ENCODE results near the gene CCDC85B.
"Not testable (repeated sequence)": the region's sequence is repeated elsewhere in the genome, so short reads cannot be mapped to it uniquely, and the experiment has no call there.

CCDC85B gene

DNA sequence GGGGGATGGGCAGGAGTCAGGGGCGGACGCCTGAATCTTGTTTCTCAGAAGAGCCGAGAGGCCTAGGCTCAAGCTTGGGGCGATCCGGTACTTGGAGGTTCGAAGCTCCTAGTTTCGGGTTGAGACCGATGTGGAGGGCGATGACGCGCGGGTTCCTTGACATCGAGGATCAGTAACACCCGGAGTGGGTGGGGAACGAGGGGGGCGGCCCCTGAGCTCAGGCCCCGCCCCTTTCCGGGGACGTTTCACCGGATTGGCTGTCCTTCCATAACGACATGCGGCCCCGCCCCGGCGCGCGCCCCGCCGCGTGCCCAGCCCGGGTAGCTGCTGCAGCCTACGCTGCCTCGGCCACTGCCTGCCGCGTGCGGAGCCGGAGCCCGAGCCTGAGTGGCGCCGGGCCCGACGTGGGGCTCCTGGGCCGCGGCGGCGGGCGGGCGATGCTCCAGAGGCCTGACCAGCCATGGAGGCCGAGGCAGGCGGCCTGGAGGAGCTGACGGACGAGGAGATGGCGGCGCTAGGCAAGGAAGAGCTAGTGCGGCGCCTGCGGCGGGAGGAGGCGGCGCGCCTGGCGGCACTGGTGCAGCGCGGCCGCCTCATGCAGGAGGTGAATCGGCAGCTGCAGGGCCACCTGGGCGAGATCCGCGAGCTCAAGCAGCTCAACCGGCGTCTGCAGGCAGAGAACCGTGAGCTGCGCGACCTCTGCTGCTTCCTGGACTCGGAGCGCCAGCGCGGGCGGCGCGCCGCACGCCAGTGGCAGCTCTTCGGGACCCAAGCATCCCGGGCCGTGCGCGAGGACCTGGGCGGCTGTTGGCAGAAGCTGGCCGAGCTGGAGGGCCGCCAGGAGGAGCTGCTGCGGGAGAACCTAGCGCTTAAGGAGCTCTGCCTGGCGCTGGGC is at the start of gene CCDC85B:
Gene CCDC85B, plus strand, starts transcription at position 350 of the 895 bp plus-strand sequence. Its CDS starts 111 bp downstream, at position 461.
- DNase-seq, result peak; percentile 95

DNA sequence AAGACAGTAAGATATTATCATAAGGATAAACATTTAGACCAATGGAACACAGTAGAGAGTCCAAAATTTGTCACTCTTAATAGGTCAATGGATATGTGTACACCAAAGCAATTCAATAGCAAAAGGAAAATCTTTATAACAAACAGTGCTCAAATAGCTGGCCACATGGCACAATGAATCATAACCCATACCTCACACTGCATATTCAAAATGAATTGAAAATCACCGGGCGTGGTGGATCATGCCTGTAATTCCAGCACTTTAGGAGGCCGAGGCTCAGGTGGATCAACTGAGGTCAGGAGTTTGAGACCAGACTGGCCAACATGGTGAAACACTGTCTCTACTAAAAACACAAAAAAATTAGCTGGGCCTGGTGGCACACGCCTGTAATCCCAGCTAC is 48.3 kb upstream of the CCDC85B start:
- no peak for DNase-seq

DNA sequence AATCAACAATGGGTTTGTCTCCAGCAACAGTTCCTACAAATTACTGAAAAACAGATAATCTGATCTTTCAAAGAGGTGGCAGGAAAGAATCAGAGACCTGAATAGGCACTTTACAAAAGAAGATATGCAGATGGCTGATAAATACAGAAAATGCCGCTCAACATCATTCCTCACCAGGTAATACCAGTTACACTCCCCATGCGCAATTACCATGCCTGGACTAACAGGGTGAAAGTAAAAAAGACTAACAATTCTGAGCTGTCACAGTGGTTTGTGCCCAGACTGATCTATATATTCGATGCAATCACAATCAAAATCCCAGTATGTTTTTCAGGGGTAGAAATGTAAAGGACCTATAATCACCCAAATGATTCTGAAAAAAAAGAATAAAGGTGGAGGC is 46.7 kb upstream of the CCDC85B start:
- DNase-seq, result no peak

DNA sequence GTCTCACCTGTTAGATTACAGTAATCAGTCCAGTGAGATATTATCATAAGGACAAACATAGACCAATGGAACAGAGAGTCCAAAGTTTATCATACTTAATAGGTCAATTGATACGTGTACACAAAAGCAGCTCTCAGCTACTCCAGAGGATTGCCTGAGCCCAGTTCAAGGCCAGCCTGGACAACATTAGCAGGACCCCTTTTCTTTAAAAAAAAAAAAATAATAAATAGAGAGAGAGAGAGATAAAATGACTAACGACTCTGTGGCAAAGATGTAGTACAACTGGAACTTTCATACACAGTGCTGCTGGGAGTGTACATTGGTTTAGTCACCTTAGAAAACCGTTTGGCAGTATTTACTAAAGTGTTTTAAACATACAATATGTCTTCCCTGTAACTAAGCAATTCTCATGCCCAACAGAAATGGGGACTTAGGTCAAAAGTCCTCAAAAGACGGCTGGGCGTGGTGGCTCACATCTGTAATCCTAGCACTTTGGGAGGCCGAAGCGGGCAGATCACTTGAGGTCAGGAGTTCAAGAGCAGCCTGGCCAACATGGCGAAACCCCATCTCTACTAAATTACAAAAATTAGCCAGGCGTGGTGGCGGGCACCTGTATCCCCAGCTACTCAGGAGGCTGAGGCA is 46.1 kb upstream of the CCDC85B start:
- DNase-seq, result peak; percentile 52

DNA sequence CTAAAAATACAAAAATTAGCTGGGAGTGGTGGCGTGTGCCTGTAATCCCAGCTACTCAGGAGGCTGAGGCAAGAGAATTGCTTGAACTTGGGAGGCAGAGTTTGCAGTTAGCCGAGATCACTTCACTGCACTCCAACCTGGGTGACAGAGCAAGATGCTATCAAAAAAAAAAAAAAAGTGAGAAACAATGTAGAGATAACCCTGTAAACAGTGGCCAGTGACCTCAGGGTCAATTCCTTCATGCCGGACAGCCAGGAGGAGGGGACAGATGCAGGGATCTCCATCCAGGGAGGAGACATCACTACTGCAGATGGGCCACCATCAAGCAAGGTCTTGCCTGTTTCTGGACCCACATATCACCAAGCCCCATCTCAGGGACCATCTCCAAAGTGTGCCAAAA is 42.7 kb upstream of the CCDC85B start:
- DNase-seq, result no peak

DNA sequence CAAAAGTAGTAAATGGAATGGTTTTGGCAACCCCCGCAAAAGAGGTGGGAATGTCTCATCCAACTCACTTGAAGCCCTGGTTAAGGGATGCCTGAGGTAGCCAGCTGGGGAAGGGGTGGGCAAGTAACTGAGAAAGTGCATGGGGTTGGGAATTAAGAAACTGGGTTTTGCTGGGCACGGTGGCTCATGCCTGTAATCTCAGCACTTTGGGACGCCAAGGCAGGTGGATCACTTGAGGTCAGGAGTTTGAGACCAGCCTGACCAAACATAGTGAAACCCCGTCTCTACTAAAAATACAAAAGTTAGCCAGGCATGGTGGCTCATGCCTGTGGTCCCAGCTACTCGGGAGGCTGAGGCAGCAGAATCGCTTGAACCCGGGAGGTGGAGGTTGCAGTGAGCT is 41.8 kb upstream of the CCDC85B start:
- not testable (repeated sequence) for DNase-seq

DNA sequence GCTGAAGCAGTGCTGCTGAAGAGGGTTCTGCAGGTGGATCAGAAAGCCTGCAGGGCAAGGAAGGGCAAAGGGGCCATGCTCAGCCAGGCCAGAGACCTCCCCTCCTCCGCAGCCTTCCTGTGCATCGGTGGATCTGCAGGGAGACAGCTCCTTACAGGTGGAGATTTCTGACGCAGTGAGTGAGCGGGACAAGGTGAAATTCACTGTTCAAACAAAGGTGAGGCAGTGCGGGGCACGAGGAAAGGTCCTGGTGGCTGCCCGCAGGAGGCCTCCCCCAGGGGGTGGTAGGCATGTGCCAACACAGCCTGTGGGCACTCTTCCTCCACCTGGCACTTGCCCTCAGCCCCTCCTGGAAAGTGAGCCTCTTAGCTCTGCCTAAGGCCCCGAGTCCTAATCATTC is 41.1 kb upstream of the CCDC85B start:
- DNase-seq, result no peak

DNA sequence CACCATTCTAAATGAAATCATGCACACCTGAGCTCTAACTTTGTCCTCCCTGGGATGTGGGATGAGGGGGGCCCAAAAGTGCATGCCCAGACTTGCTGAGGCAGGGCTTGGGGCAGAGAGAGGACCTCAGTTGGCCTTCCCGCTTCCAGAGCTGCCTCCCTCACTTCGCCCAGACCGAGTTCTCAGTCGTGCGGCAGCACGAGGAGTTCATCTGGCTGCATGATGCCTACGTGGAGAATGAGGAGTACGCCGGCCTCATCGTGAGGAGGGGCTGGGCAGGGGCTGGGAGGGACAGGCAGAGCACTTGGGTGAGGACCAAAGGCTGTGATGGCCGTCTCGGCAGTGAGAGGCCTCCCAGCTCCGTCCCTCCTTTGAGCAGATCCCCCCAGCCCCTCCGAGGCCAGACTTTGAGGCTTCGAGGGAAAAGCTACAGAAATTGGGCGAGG is 40.7 kb upstream of the CCDC85B start:
- DNase-seq, result no peak

DNA sequence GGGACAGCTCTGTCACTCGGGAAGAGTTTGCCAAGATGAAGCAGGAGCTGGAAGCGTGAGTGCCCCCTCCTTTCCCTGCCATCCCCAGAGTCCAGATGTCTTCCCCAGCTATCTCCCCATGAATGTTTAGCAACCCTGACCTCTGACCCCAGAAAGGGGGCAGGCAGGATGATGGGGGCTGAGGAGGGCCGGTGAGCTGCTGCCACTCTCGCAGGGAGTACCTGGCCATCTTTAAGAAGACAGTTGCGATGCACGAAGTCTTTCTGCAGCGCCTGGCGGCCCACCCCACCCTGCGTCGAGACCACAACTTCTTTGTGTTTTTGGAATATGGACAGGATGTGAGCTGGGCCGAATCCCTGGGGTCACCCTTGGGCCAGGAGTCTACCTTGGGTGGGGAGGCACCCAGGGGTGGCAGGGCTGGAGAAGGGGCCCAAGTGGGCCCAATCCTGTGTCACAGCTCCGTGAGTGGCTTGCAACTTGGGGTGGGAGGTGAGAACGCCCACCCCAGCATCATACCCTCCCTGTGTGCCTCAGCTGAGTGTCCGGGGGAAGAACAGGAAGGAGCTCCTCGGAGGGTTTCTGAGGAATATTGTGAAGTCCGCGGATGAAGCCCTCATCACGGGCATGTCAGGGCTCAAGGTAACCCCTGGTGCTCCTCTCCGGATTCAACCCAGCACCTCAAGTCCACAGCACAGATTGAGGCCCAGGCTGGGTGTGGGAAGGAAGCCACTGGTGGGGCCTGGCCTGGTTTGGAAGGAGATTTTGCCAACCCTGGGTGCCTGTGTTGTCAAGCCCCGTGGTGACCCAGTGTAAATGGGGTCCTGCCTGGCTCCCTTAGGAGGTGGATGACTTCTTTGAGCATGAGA is 40.0 kb upstream of the CCDC85B start:
- no peak for DNase-seq

DNA sequence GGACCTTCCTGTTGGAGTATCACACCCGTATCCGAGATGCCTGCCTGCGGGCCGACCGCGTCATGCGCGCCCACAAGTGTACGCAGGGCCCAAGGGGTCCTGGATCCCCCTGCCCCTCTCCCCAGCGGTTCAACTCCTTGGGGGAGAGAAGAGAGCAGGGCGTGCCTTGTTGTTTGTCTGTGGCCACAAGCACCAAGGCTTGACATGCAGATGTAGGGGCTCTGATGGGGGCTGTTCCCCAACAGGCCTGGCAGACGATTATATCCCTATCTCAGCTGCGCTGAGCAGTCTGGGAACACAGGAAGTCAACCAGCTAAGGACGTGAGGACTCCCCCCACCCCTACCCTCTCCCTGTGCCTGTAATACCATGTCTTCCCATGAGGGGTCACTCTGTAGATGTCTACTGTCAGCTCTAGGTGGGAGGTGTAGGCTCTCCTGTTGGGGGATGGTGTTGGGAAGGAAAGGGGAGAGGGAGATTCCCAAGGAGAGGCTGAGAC is 39.3 kb upstream of the CCDC85B start:
- DNase-seq, result no peak

DNA sequence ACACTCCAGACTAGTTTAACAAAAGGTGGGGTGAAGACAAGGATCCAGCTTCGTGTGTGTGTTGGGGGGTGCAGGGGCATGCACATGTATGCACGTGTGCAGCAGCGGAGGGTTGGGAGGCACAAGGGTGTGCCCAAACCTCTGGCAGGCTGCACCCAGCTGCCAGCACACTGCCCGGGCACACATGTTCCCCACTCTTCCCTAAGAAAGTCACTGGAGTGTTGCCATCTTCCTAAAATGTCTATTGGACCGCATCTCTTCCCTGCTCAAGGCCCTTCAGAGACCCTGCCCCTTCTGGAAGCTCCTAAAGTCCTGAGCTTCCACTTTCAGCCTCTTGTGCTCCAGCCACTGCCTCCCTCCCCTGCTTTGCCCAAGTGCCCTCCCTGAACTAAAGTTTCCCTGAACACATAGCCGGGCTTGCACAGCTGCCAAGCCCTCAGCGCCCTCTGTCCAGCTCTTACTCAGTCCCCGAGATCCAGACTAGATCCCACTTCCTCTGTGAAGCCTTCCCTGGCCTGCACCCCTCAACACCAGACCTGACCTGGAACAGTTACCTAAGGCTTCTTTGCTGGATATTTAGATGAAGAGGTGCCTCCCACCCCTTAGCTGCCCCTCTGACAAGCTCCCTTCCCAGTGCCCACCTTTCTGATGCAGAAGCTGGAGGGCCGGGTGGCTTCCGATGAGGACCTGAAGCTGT is 38.5 kb upstream of the CCDC85B start:
- no peak for DNase-seq

DNA sequence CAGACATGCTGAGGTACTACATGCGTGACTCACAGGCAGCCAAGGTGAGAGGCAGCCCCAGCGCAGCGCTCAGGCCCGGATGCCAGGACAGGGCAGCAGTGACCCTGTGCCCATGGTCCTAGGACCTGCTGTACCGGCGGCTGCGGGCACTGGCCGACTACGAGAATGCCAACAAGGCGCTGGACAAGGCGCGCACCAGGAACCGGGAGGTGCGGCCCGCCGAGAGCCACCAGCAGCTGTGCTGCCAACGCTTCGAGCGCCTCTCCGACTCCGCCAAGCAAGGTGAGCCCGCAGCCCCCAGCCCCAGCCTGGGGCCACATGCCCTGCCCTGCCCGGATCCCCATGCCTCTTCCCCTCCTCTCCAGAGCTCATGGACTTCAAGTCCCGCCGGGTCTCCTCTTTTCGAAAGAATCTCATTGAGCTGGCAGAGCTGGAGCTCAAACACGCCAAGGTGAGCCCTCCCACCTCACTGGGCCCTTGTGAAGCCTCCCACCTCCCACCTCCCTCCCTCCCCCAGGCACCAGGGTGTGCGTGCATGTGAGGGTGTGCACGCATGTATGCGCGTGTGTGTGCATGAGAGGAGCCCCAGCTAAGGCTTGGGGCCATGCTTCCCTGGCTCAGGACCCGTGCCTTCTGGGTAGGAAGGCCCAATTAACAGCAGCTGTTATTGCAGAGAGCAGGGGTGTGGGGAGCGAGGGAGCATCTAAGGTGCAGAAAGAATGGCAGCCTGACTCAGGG is 37.8 kb upstream of the CCDC85B start:
- DNase-seq, result no peak

DNA sequence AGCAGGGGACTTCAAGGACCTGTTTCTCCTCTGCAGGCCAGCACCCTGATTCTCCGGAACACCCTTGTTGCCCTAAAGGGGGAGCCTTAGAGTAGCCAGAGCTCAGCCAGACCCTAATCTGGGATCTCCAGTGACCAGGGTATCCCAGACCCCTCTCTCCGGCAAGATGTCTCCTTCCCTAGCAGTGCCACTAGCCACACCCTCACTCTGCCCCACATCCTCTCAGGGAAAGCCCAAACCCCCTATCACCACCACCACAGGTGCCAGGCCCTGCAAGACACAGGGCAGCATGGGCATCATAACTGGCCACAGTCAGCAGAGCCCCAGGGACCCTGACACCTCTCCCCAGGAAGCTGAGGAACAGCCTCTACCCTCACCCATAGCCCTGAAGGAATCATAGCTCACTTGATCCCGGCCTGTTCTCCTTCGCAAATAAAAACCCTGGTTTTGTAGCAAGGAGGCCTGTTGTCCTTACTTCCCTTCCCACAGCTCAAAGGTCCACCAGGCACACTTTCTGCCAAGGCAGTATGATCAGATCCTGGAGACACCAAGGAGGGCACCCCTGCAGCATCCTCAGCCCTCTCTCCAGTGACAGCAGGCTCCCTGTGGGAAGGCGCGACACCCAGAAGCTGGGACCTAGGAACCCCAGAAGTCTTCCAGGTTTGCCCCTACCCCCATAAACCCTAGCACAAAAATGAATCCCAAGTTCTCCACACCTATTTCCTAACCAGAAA is 37.1 kb upstream of the CCDC85B start:
- no peak for DNase-seq

DNA sequence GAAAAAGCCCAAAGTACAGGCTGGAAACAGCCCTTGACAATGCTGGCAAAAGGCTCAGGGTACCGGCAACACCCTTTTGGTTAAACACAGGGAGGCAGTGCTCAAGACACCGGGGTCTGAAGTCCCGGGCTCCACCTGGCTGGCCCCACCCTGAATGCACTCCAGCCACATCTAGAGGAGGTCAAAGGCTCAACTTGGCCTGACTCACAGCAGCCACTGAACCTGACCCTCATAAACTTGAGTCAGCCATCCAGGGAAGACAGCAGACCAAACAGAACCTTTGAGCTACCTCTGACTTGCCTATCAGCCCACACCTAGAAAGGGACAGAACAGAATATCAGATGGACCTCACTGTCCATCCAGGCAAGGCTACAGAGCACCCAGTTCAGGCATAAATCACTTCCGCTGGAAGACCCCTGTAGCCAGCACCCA is 36.3 kb upstream of the CCDC85B start:
- DNase-seq, result no peak

DNA sequence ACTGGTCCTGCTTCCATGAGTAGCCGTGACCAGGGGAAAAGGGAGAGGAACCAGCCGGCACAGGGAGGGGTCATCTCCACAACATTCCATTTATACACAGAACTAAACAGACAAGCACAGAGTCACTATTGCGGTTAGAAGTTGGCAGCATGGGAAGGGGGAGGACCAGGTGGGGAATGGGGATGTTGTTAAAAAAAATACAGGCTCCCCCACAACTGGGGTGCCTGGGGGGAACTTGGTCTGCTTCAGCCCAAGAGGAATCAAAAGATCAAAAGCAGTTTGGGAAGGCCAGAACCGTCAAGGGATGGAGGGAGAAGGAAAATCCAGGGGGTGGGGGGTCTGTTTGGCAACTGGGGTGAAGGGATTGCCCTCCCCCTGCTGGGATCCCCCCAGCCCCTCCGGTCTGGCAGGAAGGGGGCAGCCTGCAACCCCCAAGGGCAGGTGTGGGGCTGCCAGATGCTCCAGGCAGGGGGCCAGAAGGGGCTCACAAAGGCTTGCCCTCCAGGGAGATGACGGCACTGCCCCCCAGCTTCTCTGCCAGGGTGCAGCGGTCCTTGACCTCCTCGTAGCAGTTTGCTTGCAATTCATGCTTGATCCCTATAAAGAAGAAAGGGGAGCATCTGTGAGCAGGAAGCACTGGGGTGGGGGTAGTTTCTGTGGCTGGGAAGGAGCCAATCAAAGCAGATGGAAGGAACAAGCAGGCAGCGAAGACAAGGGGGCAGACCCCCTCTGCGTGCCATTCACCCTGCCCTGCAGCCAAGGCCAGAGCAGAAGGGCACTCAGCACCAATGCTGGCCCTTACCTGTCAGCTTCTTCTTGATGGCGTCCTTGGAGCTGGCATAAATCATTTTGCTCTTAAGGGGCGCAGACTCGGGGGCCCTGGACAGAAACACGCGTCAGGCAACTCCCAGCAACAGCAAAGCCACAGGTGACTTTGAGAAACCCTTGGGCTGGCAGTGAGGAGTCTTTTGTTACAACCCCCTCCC is 35.3 kb upstream of the CCDC85B start:
- no peak for DNase-seq

DNA sequence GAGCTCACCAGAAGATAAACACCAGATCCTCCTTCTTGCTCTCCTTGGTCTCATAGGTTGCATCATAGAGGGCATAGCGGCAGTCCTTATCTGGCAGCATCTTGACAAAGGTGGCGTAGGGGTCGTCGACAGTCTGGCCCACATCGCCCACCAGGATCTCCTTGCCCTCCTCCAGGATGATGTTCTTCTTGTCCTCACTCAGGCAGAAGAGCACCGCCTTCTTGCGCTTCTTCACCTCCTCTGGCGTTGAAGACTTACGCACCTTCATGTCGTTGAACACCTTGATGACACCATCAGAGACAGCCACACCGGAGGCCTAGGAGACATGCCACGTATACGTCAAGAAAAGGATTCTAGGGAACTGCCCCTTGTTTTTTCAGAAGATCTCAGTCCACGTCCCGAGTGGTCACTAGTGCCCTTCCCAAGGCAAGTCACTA is 34.5 kb upstream of the CCDC85B start:
- DNase-seq, result no peak

DNA sequence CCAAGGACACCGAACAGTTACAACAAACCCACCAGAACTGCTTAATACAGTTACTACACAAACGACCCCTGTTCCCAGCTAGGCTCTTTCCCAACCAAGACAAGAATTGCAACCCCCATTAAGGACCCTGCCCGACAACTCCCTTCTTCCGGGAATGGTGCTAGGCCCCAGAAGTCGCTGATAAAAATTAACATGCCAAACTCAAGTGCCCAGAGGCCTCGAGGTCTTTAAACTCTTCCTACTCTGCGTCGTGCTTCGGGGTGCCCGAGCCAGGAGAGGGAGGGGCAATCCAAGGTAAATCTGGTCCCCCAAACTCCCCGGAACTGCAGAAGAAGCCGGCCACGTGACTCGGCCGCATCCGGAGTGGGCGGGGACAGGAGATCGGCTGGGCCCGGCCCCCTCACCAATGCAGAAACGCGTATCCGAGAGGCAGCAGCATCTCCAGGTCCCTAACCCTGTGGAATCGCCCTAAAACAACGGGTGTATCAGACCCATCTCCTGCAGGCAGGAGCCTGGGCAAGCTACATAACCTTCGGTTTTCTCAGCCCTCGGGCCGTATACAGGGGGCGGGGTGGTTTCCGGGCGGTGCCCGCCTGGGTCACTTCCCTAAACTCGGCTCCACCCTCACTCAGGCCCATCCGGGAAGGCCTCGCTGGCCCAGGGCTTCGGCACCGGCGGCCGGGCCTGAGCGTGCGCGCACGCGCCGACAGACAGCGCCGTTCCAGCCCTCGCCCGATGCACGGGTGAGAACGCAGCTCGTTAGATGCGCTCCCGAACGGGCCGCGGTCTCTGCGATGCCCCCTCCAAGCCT is 33.6 kb upstream of the CCDC85B start:
- peak; percentile 52 for DNase-seq

DNA sequence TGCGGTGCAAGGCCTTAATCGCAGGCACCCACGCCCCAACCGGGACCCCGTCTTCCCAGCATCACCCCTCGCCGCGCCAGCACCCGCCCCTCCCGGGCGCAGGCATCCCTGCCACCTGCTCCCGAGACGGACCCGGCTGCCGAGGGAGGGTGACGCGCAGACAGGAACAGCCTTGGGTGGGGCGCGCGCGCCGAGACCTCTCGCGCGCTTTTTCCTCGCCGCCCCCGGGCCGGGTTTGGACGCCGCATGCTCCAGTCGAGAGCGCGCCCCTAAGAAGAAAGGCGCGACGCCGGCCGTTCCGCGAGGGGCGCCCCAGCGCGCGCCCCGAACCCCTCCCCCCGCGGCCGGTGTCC is 33.0 kb upstream of the CCDC85B start:
- peak; percentile 73 for DNase-seq
